GM18867 (cell line): Measurements from ENCODE around the gene RNF44.
A peak's percentile ranks its signal among the peaks of the same experiment; 100 is the strongest.

Source experiments
- ATAC-seq: cut with Tn5 transposase; IDR thresholded peaks from one replicate; pipeline ENCODE4 v1.9.1; 2021; ENCODE audit warnings: mild to moderate bottlenecking, moderate library complexity; ENCODE audit not compliant: unreplicated experiment

The RNF44 gene

GRCh38 chr5:176536902-176537553 lies at the start of gene RNF44:
Gene RNF44, minus strand, starts transcription at chr5:176537402. Its CDS starts 4,930 bp downstream, at chr5:176532472.
- peak; percentile 55 for ATAC-seq

GRCh38 chr5:176583076-176583475 lies 45.9 kb upstream of the RNF44 start:
- ATAC-seq: no peak

- no peak for ATAC-seq
Observed at GRCh38 chr5:176581361-176581760, 44.2 kb upstream of the RNF44 start.

GRCh38 chr5:176579323-176579722 lies 42.1 kb upstream of the RNF44 start:
- no peak for ATAC-seq

- no peak for ATAC-seq
Observed at GRCh38 chr5:176578391-176578808, 41.2 kb upstream of the RNF44 start.

GRCh38 chr5:176577312-176578176 lies 40.3 kb upstream of the RNF44 start:
- no peak for ATAC-seq

- no peak for ATAC-seq
Observed at GRCh38 chr5:176575488-176576422, 38.6 kb upstream of the RNF44 start.

- ATAC-seq: no peak
Observed at GRCh38 chr5:176575066-176575465, 37.9 kb upstream of the RNF44 start.

- ATAC-seq: no peak
Observed at GRCh38 chr5:176574297-176574591, 37.0 kb upstream of the RNF44 start.

- peak; percentile 69 for ATAC-seq
Observed at GRCh38 chr5:176573564-176574296, 36.5 kb upstream of the RNF44 start.

- ATAC-seq: no peak
Observed at GRCh38 chr5:176570044-176570443, 32.8 kb upstream of the RNF44 start.

- ATAC-seq: no peak
Observed at GRCh38 chr5:176568657-176569056, 31.5 kb upstream of the RNF44 start.

- ATAC-seq: no peak
Observed at GRCh38 chr5:176565760-176566288, 28.6 kb upstream of the RNF44 start.

GRCh38 chr5:176564002-176564401 lies 26.8 kb upstream of the RNF44 start:
- ATAC-seq: no peak

- ATAC-seq: no peak
Observed at GRCh38 chr5:176562189-176562588, 25.0 kb upstream of the RNF44 start.

- ATAC-seq: no peak
Observed at GRCh38 chr5:176561259-176561658, 24.1 kb upstream of the RNF44 start.

- no peak for ATAC-seq
Observed at GRCh38 chr5:176560364-176560763, 23.2 kb upstream of the RNF44 start.

- ATAC-seq: no peak
Observed at GRCh38 chr5:176559683-176560082, 22.5 kb upstream of the RNF44 start.

GRCh38 chr5:176557846-176558245 lies 20.6 kb upstream of the RNF44 start:
- no peak for ATAC-seq
